Neural cell (in vitro differentiated cells): ENCODE data around the gene ADSS1. TPM values are rescaled to one million over a fixed set of nuclear protein-coding genes. Genes with fewer than 3 reads are reported as not detected.

Experiments
- H2AFZ ChIP-seq: fragments of 200-600, 300-800 bp; sonication (generic), shearing (Covaris generic); 2 replicates; pipeline ENCODE4 v1.6.0; 2014; ENCODE audit warnings: low read depth, mild to moderate bottlenecking, antibody characterized with exemption, low read length, moderate library complexity
- H3F3A ChIP-seq: fragments of 200-600 bp; shearing (Covaris generic); 2 replicates; pipeline ENCODE4 v1.6.1; 2016; ENCODE audit warnings: mild to moderate bottlenecking, moderate library complexity, mixed read lengths, antibody characterized with exemption, low read length; ENCODE audit not compliant: insufficient read depth, poor library complexity, severe bottlenecking
- H3K27ac ChIP-seq: fragments of 200-600, 300-800 bp; sonication (generic), shearing (Covaris generic); 2 replicates; pipeline ENCODE4 v1.5.1; 2014; ENCODE audit warnings: mild to moderate bottlenecking, low read length, moderate library complexity
- H3K27me3 ChIP-seq: fragments of 300-800, 200-600 bp; sonication (generic), shearing (Covaris generic); 2 replicates; pipeline ENCODE4 v1.6.0; 2014; ENCODE audit warnings: mild to moderate bottlenecking, low read depth, low read length, moderate library complexity; ENCODE audit not compliant: insufficient read depth
- H3K36me3 ChIP-seq: fragments of 300-800, 200-600 bp; sonication (generic), shearing (Covaris generic); 2 replicates; pipeline ENCODE4 v1.5.1; 2014; ENCODE audit warnings: mild to moderate bottlenecking, antibody characterized with exemption, low read length, moderate library complexity; ENCODE audit not compliant: insufficient read depth
- H3K4me2 ChIP-seq: fragments of 300-800, 200-600 bp; sonication (generic), shearing (Covaris generic); 2 replicates; pipeline ENCODE4 v1.6.0; 2014; ENCODE audit warnings: mild to moderate bottlenecking, low read length
- H3K4me3 ChIP-seq: fragments of 300-800, 200-600 bp; sonication (generic), shearing (Covaris generic); 2 replicates; pipeline ENCODE4 v1.5.1; 2014; ENCODE audit warnings: mild to moderate bottlenecking, low read length, moderate library complexity
- H3K79me2 ChIP-seq: fragments of 200-600 bp; shearing (Covaris generic); replicated peaks from 2 replicates; pipeline ENCODE4 v1.6.0; 2014; ENCODE audit warnings: mild to moderate bottlenecking, low read length, moderate library complexity; ENCODE audit not compliant: insufficient read depth
- H3K9ac ChIP-seq: fragments of 300-800, 200-600 bp; sonication (generic), shearing (Covaris generic); 2 replicates; pipeline ENCODE4 v1.6.1; 2016; ENCODE audit warnings: mild to moderate bottlenecking, low read length, mixed read lengths
- H3K9me2 ChIP-seq: fragments of 200-600 bp; shearing (Covaris generic); 2 replicates; pipeline ENCODE4 v1.6.1; 2016; ENCODE audit warnings: mild to moderate bottlenecking, low read length, mixed read lengths; ENCODE audit not compliant: insufficient read depth
- H3K9me3 ChIP-seq: fragments of 200-600, 300-800 bp; sonication (generic), shearing (Covaris generic); 2 replicates; pipeline ENCODE4 v1.6.1; 2016; ENCODE audit warnings: mild to moderate bottlenecking, mixed run types, low read length, moderate library complexity, mixed read lengths
- H4K20me1 ChIP-seq: fragments of 200-600 bp; shearing (Covaris generic); 2 replicates; pipeline ENCODE4 v1.6.1; 2016; ENCODE audit warnings: mild to moderate bottlenecking, mixed run types; ENCODE audit not compliant: insufficient read depth
- CTCF ChIP-seq: fragments of 450-650 bp; IDR thresholded peaks from 2 replicates; pipeline ENCODE4 v1.5.1; 2014; ENCODE audit warnings: antibody characterized with exemption, mild to moderate bottlenecking, moderate library complexity; ENCODE audit not compliant: poor library complexity, severe bottlenecking
- EP300 ChIP-seq: fragments of 450-650 bp; conservative IDR thresholded peaks from 2 replicates; pipeline ENCODE4 v1.6.1; 2014; ENCODE audit warnings: antibody characterized with exemption, mild to moderate bottlenecking, moderate library complexity; ENCODE audit not compliant: poor library complexity, severe bottlenecking
- EZH2 ChIP-seq: fragments of 200-600, 300-800 bp; shearing (Covaris generic), sonication (generic); IDR thresholded peaks from 2 replicates; pipeline ENCODE4 v1.6.1; 2014; ENCODE audit warnings: antibody characterized with exemption, low read length, borderline replicate concordance, mild to moderate bottlenecking; ENCODE audit not compliant: insufficient read depth, poor library complexity, severe bottlenecking
- MXI1 ChIP-seq: fragments of 450-650 bp; conservative IDR thresholded peaks from 2 replicates; pipeline ENCODE4 v1.6.1; 2014; ENCODE audit warnings: antibody characterized with exemption, mild to moderate bottlenecking; ENCODE audit not compliant: poor library complexity, severe bottlenecking
- POLR2AphosphoS5 ChIP-seq: IDR thresholded peaks from 2 replicates; pipeline ENCODE4 v1.6.1; 2012
- RAD21 ChIP-seq: fragments of 450-650 bp; conservative IDR thresholded peaks from 2 replicates; pipeline ENCODE4 v1.6.1; 2014; ENCODE audit warnings: antibody characterized with exemption, mild to moderate bottlenecking, moderate library complexity
- SMC3 ChIP-seq: fragments of 450-650 bp; conservative IDR thresholded peaks from 2 replicates; pipeline ENCODE4 v1.6.1; 2014; ENCODE audit warnings: antibody characterized with exemption, mild to moderate bottlenecking, moderate library complexity; ENCODE audit not compliant: poor library complexity
- TAF1 ChIP-seq: IDR thresholded peaks from 2 replicates; pipeline ENCODE4 v1.6.1; 2012; ENCODE audit warnings: low read depth
- polyA plus RNA-seq: library from polyadenylated mRNA; depleted of rRNA; stranded (reverse); fragments of >200 nt; gene quantifications from 2 replicates; pipeline ENCODE4 v1.2.3, GENCODE V29; 2014
- TF ChIP-seq, protein P1 (sequence below): IDR thresholded peaks from 2 replicates; pipeline ENCODE4 v1.6.1; 2012; ENCODE audit warnings: borderline replicate concordance

Gene ADSS1
- polyA plus RNA-seq, 1 donor from 2014 or later = 4.3 TPM

GRCh38 chr14:104745431-104745830, 21.4 kb downstream of the ADSS1 start:
- Histone ChIP-seq H3K9ac (no peak overlapping the region), H3K9me2 (no peaks in the 10 kb centered on the region), H3K36me3 (no peaks in the 10 kb centered on the region), H3K27me3 (no peaks in the 10 kb centered on the region), H3K79me2 (no peaks in the 10 kb centered on the region), H3K27ac (no peak overlapping the region), H3K4me3 (no peak overlapping the region), H2AFZ (no peak overlapping the region), H3K4me2 (no peak overlapping the region), H3F3A (no peaks in the 10 kb centered on the region), H3K9me3 (no peaks in the 10 kb centered on the region), H4K20me1 (no peaks in the 10 kb centered on the region)
- TF ChIP-seq, protein P1, sequence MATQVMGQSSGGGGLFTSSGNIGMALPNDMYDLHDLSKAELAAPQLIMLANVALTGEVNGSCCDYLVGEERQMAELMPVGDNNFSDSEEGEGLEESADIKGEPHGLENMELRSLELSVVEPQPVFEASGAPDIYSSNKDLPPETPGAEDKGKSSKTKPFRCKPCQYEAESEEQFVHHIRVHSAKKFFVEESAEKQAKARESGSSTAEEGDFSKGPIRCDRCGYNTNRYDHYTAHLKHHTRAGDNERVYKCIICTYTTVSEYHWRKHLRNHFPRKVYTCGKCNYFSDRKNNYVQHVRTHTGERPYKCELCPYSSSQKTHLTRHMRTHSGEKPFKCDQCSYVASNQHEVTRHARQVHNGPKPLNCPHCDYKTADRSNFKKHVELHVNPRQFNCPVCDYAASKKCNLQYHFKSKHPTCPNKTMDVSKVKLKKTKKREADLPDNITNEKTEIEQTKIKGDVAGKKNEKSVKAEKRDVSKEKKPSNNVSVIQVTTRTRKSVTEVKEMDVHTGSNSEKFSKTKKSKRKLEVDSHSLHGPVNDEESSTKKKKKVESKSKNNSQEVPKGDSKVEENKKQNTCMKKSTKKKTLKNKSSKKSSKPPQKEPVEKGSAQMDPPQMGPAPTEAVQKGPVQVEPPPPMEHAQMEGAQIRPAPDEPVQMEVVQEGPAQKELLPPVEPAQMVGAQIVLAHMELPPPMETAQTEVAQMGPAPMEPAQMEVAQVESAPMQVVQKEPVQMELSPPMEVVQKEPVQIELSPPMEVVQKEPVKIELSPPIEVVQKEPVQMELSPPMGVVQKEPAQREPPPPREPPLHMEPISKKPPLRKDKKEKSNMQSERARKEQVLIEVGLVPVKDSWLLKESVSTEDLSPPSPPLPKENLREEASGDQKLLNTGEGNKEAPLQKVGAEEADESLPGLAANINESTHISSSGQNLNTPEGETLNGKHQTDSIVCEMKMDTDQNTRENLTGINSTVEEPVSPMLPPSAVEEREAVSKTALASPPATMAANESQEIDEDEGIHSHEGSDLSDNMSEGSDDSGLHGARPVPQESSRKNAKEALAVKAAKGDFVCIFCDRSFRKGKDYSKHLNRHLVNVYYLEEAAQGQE = no peak
- TF ChIP-seq SMC3 (no peak), CTCF (no peak), POLR2AphosphoS5 (no peak), EZH2 (no peak), EP300 (no peak), RAD21 (no peak), MXI1 (no peak), TAF1 (no peak)

GRCh38 chr14:104746071-104746545, 22.1 kb downstream of the ADSS1 start:
- Histone ChIP-seq H3F3A (no peaks in the 10 kb centered on the region), H2AFZ (no peak overlapping the region)

More at GRCh38 chr14:104746071-104746545, 22.1 kb downstream of the ADSS1 start:
- no peaks in the 10 kb centered on the region for H3K27me3 ChIP-seq
- TF ChIP-seq RAD21 = no peak
- no peak for TF ChIP-seq EZH2
- no peak for TF ChIP-seq MXI1
- TF ChIP-seq CTCF = no peak
- no peak for TF ChIP-seq TAF1
- no peak for TF ChIP-seq POLR2AphosphoS5
- no peak for TF ChIP-seq SMC3
- TF ChIP-seq, protein P1 = no peak
- no peak for TF ChIP-seq EP300
- no peak overlapping the region for H3K4me3 ChIP-seq
- no peaks in the 10 kb centered on the region for H3K9me3 ChIP-seq
- H3K9me2 ChIP-seq = no peaks in the 10 kb centered on the region
- no peaks in the 10 kb centered on the region for H3K36me3 ChIP-seq
- no peak overlapping the region for H3K4me2 ChIP-seq
- H3K9ac ChIP-seq = no peak overlapping the region
- no peaks in the 10 kb centered on the region for H4K20me1 ChIP-seq
- no peaks in the 10 kb centered on the region for H3K79me2 ChIP-seq
- no peak overlapping the region for H3K27ac ChIP-seq
